Lower leg skin (tissue), 4 donors: ENCODE measurements around the gene WDR89. TPM values are rescaled to one million over a fixed set of nuclear protein-coding genes. Genes with fewer than 3 reads are reported as not detected.

Experiments used
- DNase-seq, 2 donors: peaks; one replicate each; pipeline ENCODE4 v3.0.0-alpha.2; 2019; ENCODE audit warnings: low spot score in 2 of 2
- H3K4me3 ChIP-seq: fragments of 200-600 bp; sonication (generic); 2 replicates; pipeline ENCODE4 v1.5.1; 2017; ENCODE audit warnings: mild to moderate bottlenecking, low read depth; ENCODE audit not compliant: poor library complexity, severe bottlenecking
- CTCF ChIP-seq, 3 donors: fragments of 450-650 bp; IDR thresholded peaks; one replicate each; pipeline ENCODE4 v1.5.1; 2016; ENCODE audit warnings: antibody characterized with exemption in 3 of 3, mild to moderate bottlenecking in 3 of 3, moderate library complexity in 2 of 3
- POLR2A ChIP-seq, 2 donors: fragments of 450-650 bp; IDR thresholded peaks; one replicate each; pipeline ENCODE4 v1.6.1; 2016 to 2017; ENCODE audit warnings: antibody characterized with exemption in 2 of 2, mild to moderate bottlenecking in 1 of 2, moderate library complexity in 1 of 2
- WGBS, 2 donors: methylation state at CpG; one replicate each; pipeline ENCODE4 v1.1.5; 2018; 5-methylcytosine and 5-hydroxymethylcytosine counted together
- intact Hi-C: fragments of 100-400 bp; cut with DNase I; formaldehyde crosslinking; loops from one replicate; pipeline ENCODE4 v1.15.0; 2023; ENCODE audit warnings: low total_unique reads
- total RNA-seq, 4 donors: library from RNA; depleted of rRNA; stranded (reverse); fragments of >200 nt; gene quantifications; one replicate each; pipeline ENCODE4 v1.1.0, GENCODE V29; 2016

WDR89 gene
- total RNA-seq, 4 donors from 2014 or later, result 2.2 to 8.9 (median 6.8) TPM

GRCh38 chr14:63678536-63678935 is 36.9 kb upstream of the WDR89 start:
- DNase-seq, result no peak
- TF ChIP-seq CTCF (IDR thresholded peaks at IDR 0.05) (no peak), POLR2A (IDR thresholded peaks at IDR 0.05) (no peak)
- intact Hi-C loops, result no loop called here
- 96 to 97% methylated on average over 1 of the region's 1 CpG for WGBS, 2 donors
- H3K4me3 ChIP-seq, result no peak overlapping the region

DNA sequence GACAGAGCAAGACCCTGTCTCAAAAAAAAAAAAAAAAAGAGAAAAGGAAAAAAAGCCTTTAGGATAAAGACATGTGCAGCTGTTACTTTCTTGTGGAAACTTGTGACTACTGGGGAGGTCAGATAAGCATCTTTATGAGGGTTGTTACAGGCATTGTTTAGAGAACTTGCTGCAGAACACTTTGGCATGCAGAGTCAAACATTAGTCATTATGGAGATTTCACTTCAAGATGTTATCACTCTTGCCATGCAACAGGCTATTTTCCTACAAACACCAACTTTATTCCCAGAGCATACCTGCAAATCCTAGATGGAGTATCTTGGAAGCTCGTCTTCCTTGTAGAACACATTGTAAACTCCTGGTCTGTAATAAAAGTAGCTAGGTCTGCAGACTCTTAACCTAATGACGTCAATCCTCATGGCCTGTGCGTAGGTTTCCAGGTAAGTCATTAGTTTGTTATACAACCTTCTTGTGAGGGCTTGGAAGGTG is 36.3 kb upstream of the WDR89 start:
- intact Hi-C loops, result no loop called here
- DNase-seq, result no peak
- TF ChIP-seq POLR2A (IDR thresholded peaks at IDR 0.05) (no peak), CTCF (IDR thresholded peaks at IDR 0.05) (no peak)
- H3K4me3 ChIP-seq, result no peak overlapping the region
- 52 to 66% methylated on average over 3 of the region's 3 CpGs for WGBS, 2 donors

DNA sequence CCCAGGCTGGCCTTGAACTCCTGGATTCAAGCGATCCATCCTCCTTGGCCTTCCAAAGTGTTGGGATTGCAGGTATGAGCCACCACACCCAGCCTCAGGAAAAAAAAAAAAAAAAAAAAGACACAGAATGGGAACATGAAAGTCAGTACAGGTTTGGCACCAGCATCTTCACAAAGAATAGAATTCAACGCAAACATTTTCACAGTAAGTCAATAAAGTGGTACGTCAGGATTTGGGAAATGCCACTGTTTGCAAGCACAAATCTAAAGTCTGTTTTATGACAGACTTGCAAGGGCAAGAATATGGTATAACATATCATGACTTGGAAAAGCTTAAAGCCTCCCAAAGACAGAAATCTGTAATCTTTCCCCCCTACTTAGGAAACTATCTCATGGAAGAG is 34.9 kb upstream of the WDR89 start:
- TF ChIP-seq POLR2A (IDR thresholded peaks at IDR 0.05), result no peak
- no peak for TF ChIP-seq CTCF (IDR thresholded peaks at IDR 0.05)
- DNase-seq, result no peak

DNA sequence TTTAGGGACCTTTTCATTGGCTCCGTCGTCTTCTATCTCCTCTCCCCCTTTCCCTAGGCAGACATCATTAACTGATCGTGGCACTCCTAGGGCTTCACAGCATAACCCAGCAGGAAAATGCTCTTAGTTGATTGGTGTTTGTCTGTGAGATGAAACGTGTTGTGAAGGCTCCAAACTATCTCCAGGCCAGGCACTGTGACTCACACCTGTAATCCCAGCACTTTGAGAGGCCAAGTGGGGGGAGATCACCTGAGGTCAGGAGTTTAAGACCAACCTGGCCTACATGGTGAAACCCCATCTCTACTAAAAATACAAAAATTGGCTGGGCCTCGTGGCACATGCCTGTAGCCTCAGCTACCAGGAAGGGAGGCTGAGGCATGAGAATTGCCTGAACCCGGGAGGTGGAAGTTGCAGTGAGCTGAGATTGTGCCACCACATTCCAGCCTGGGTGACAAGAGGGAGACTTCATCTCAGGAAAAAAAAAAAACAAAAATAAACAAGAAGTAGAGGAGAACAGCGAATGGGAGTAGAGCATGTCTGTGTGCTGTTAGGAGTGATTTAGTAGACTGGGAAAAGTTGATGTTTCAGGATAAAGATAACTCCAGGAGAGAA is 32.3 kb upstream of the WDR89 start:
- WGBS, 2 donors, result 81% methylated on average over 7 of the region's 7 CpGs

More for the DNA sequence above, 34.9 kb upstream of the WDR89 start:
- 79 to 81% methylated on average over 3 of the region's 3 CpGs for WGBS, 2 donors
- H3K4me3 ChIP-seq, result no peak overlapping the region
- intact Hi-C loops, result no loop called here

GRCh38 chr14:63673255-63673654 is 31.6 kb upstream of the WDR89 start:
- 89 to 91% methylated on average over 5 of the region's 5 CpGs for WGBS, 2 donors
- H3K4me3 ChIP-seq, result no peak overlapping the region
- no peak for TF ChIP-seq CTCF (IDR thresholded peaks at IDR 0.05)
- TF ChIP-seq POLR2A (IDR thresholded peaks at IDR 0.05), result no peak
- intact Hi-C loops, result no loop called here
- no peak for DNase-seq

More for the DNA sequence above, 32.3 kb upstream of the WDR89 start:
- H3K4me3 ChIP-seq, result no peak overlapping the region
- intact Hi-C loops, result no loop called here
- no peak for DNase-seq
- no peak for TF ChIP-seq POLR2A (IDR thresholded peaks at IDR 0.05)
- no peak for TF ChIP-seq CTCF (IDR thresholded peaks at IDR 0.05)
